ENCODE measurements around the gene ATRIP.

Gene ATRIP

DNA sequence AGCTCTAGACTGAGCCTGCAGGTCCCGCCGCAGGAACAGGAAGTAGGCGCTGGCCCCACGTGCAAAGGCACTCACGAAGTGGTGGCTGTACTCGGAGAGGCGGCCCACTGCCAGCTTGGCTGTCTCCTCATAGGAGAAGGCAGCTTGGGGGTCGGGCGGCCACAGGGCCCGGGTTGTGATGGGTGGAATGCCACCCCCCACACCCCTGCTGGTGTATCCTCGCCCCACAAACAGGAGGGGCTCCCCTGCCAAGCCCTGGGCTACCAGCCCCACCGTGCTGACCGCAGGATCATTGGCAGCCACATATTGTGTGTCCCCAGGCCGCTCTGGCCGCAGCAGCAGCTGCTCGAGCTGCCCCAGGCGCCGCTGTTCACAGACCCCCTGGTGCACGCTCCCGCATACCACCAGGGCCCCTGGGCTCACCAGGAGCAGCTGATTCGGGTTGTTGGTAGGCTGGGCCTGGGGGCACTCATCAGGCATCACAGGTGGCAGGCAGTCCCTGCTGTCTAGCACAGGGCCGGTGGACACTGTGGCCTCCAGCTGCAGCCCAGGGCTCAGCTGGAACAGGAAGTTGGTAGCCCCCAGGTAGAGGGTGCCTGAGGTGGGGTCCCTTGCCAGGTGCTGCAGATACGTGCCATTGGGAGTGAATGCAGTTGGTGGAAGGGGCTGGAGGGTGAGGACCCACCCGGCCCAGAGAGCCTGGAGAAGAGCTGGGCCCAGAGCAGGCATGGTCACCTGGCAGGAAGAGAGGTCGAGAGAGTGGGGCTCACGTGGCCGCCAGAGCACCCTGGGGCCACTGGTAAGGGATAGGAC lies 22.4 kb upstream of the ATRIP start:
- DNase-seq (ENCODE audit: low spot score) = no peak

- no peak for DNase-seq (ENCODE audit: low spot score)
These were observed 21.2 kb upstream of the ATRIP start for GRCh38 chr3:48425281-48425812.

- no peak for DNase-seq (ENCODE audit: low spot score)
These were observed 20.1 kb upstream of the ATRIP start for GRCh38 chr3:48426401-48426909.

- no peak for DNase-seq (ENCODE audit: low spot score)
These were observed 19.4 kb upstream of the ATRIP start for GRCh38 chr3:48426944-48427629.

GRCh38 chr3:48427630-48427962 lies 18.9 kb upstream of the ATRIP start:
- DNase-seq (ENCODE audit: low spot score) = no peak

DNA sequence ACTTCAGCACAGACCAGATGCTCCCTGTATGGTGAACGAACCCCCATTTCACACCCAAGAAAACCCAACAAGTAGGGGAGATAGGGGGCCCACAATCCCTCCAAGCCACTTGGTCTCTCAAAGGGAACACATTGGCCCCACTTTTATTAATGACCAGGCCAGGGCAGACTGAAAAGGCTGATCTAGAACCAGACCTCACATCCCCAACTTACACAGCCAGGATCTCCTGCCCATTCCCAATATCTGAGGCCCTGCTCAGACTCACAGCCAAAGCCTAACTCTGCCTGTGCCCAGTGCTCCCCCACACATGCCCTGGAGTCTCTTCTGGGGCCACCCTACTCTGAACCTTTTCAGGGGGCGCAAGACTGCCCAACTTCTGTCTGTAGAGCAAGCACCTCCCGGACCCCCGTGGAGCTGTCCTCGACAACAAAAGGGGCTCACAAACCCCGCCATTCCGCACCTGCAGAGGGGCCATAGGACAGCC lies 18.4 kb upstream of the ATRIP start:
- DNase-seq (ENCODE audit: low spot score) = no peak

- DNase-seq (ENCODE audit: low spot score) = no peak
These were observed 17.8 kb upstream of the ATRIP start for GRCh38 chr3:48428572-48429316.

- DNase-seq (ENCODE audit: low spot score) = peak; percentile 58
These were observed 17.1 kb upstream of the ATRIP start for GRCh38 chr3:48429317-48429959.

DNA sequence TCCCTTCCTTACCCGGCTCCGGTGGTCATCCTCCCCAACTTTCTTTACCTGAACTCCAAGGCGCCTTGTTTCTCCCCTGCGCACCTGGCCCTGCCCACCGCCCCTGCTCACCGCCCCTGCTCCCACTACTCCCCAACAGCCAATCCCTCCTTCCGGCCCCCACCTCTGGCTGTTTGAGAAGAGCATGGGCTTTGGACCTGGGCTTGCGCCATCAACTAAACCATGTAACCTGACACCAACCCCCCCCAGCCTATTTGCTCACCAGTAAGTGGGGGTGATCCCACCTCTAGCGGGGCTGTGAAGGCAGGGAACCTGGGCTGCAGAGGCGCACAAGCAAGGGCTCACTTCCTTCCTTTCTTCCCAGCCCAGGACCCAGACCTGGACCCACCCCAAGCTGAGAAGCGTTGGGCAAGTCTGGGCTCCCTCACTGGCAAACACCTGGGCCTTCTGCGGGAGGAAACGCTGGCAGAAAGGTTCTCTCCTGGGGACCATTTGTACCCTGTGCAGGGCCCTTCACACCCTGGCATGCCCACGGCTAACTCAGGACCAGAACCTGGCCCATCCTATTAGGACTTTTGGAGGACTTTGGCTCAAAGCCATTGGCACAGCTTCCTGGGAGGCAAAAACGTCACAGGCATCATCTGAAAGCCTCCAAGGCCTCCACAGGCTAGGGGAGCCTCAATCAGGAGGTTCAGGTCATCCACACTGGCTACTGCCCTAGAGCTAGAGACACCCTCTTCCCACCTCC lies 16.4 kb upstream of the ATRIP start, which contains the start of gene PLXNB1:
Gene PLXNB1, minus strand, starts transcription at position 127 of the 748 bp plus-strand sequence. CDS start 5,475 bp downstream, outside the sequence.
- no peak for DNase-seq (ENCODE audit: low spot score)

DNA sequence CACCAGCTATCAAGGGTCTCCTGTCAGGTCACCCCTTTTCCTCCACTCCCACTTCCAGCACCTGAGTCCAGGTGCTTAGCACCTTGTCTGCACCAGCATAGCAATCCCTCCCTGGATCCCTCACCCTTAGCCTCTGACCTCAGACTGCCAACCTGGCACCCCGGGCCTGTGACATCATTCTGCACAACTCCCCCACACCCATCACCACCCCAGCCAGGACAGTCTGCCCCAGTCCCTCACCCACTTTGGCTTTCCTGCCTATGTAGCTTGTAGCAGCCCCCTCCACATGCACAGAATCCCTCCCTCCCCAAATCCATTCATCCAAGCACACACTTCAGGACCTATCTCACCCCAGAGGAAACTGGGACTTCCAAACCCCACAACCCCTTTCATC lies 15.8 kb upstream of the ATRIP start:
- no peak for DNase-seq (ENCODE audit: low spot score)

DNA sequence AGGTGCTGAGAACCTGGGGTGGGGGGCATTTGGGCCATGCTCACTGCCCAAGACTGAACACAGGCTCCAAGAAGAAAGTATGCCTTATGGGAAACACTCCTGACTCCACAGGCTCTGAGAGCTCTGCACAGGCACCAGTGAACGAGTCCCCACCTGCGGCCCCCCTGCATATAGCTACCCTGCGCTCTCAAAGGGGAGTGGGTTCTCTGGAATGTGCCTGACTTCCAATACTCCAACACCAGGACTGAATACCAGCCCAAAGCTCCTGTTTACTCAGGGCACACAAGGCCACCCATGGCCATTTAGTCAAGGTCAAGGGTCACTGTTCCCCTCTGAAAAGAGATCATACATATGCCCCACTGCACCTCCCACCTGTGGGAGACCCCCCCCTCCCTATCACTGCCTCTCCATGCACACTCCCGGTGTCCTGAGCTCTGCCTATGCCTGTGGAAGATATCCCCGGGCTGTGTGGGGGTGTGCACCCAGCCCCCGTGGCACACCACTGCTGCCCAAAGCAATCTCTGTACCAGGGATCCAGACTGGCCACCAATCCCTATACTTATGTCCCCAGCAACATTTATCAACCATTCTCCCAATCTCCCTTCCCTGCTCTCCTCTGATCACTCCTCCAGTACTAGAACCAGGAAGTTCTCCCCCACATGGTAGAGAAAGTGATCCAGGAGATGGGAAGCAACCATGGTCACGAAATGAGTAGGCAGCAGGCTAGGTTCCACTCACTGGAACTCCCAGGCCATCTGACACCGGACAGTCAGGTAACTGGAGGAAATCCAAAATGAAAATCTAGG lies 15.1 kb upstream of the ATRIP start:
- DNase-seq (ENCODE audit: low spot score) = no peak

DNA sequence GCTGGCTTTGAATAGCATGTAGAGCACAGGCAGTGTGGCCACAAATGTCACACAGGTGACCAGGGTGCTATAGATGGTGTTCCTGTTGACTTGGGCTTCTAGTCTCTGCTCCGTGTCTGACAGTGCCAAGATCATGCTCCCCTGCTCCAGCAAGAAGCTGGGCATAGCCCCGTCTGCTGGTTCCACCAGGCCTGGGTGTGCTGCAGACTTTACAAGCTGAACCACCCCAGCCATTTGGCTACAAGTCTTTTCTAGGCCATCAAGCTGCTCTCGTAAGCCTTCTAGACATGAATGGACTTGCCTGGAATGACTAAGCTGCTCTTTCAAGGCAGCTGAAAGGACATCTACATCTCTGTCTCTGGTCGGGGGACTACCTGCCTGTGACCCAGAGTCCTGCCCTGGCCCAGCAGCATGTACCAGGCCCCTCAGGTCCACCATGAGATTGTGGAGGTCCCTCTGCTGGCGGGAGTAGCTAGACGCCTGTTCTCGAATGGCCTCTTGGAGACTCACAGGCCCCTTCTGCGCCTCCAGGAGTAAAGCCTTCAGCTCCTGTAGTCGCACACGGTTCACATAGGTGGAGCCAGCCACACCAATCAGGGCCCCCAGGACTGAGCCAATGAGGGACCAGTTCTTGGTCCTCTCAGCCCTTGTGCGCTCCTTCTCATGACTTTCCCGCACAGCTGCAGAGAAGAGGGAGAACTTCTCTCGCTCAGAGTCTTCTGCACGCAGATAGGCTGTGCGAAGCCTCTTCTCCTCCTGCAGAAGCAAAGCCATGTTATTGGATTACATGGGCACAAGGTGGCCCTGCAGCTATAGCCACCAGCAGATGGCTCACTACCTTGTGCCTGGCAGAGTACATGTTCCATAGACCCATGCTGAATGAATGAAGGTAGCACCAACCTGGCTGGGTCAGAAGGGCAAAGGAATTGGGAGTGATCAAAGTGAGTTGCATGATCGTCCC lies 13.8 kb upstream of the ATRIP start:
- DNase-seq (ENCODE audit: low spot score) = no peak

GRCh38 chr3:48433472-48434118 lies 12.9 kb upstream of the ATRIP start:
- DNase-seq (ENCODE audit: low spot score) = no peak

- DNase-seq (ENCODE audit: low spot score) = no peak
These were observed 11.8 kb upstream of the ATRIP start for GRCh38 chr3:48434591-48435222.

DNA sequence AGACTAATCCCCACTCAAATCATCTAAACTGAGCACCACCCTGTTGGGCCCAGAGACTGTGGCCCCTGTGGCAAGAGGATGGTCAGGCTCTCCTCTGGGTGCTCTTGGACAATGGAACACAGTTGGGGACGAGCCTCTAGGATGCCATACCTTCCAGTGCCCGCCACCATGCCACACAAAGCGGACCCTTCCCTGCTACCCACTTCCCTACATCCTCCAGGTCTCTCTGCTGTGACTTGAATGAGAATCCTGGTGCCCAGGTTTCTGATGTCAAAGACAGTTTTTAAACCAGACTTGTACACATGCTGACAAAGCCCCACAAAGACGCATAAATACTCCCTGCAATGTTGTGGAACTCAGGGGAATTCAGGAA lies 11.3 kb upstream of the ATRIP start:
- DNase-seq (ENCODE audit: low spot score) = no peak

DNA sequence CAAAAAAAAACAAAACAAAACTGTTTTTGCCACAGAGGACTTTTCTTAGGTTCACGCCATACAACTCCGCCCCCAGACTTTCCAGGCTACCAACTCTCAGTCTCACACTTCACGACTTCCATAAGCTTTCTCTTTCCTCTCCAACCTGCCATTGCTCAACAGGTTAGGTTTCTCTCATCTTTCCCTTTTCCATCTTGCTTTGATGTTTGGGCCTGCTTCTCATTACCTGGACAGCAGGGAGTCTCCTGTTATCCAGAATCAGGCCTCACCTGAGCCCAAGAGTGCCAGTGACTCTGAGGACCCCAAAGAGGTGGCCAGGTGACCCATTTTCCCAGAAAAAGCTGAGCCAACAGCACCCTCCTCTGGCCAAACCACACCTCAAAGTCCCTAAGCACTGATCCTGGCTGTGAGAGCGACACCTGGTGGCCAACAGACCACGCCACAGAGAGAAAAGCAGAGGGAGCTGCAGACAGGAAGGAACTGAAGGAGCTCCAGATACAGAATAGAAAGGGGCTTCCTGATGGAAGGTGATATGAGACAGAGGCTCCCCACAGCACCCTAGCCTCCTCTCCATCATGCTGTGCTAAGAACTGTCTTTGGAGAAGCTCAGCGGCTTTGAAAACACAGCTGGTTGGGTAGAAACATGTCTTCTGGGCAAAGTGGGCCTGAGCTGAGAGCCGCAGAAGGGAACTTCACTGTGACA lies 10.6 kb upstream of the ATRIP start:
- peak; percentile 90 for DNase-seq (ENCODE audit: low spot score)

GRCh38 chr3:48436477-48436787 lies 10.1 kb upstream of the ATRIP start:
- DNase-seq (ENCODE audit: low spot score) = no peak

GRCh38 chr3:48436855-48437254 lies 9.7 kb upstream of the ATRIP start:
- no peak for DNase-seq (ENCODE audit: low spot score)
